HepG2 (cell line): ENCODE results near the gene LMAN2. TPM values are rescaled to one million over a fixed set of nuclear protein-coding genes. Genes with fewer than 3 reads are reported as not detected.
A peak's percentile ranks its signal among the peaks of the same experiment; 100 is the strongest.

Experiments used
- EEA1 ChIP-seq: sonication (generic); formaldehyde crosslinking; IDR thresholded peaks from 2 replicates; pipeline ENCODE4 v1.5.1; 2020; ENCODE audit warnings: mild to moderate bottlenecking, missing genetic modification reagents, borderline replicate concordance
- ELF1 ChIP-seq: sonication (generic); formaldehyde crosslinking; IDR thresholded peaks from 2 replicates; pipeline ENCODE4 v1.4.0; 2020; ENCODE audit warnings: missing genetic modification reagents
- GLI4 ChIP-seq: sonication (generic); formaldehyde crosslinking; IDR thresholded peaks from 2 replicates; pipeline ENCODE4 v1.5.1; 2020; ENCODE audit warnings: missing genetic modification reagents, mild to moderate bottlenecking, moderate library complexity, borderline replicate concordance
- HNRNPH1 ChIP-seq: fragments of 200-400 bp; formaldehyde crosslinking; optimal IDR thresholded peaks from 2 replicates; pipeline ENCODE3; 2017; ENCODE audit warnings: mild to moderate bottlenecking, low read depth, low read length
- HOXD1 ChIP-seq: sonication (generic); formaldehyde crosslinking; IDR thresholded peaks from 2 replicates; pipeline ENCODE4 v1.5.0; 2020; ENCODE audit warnings: missing genetic modification reagents
- JARID2 ChIP-seq: sonication (generic); formaldehyde crosslinking; IDR thresholded peaks from 2 replicates; pipeline ENCODE4 v1.8.1; 2023; ENCODE audit warnings: missing genetic modification reagents, inconsistent platforms; ENCODE audit not compliant: insufficient replicate concordance
- KMT2A ChIP-seq: sonication (generic); formaldehyde crosslinking; IDR thresholded peaks from 2 replicates; pipeline ENCODE4 v1.4.0; 2020; ENCODE audit warnings: missing genetic modification reagents
- MXD3 ChIP-seq: IDR thresholded peaks from 2 replicates; pipeline ENCODE4 v1.6.1; 2016; ENCODE audit warnings: mild to moderate bottlenecking, missing biosample characterization, missing genetic modification reagents
- NFIB ChIP-seq: sonication (generic); formaldehyde crosslinking; IDR thresholded peaks from 2 replicates; pipeline ENCODE4 v1.9.0; 2021; ENCODE audit warnings: missing genetic modification reagents, mild to moderate bottlenecking, borderline replicate concordance
- NR2C2 ChIP-seq: sonication (generic); formaldehyde crosslinking; IDR thresholded peaks from 2 replicates; pipeline ENCODE4 v1.4.0; 2020; ENCODE audit warnings: missing genetic modification reagents, mild to moderate bottlenecking, moderate library complexity, borderline replicate concordance
- NR2F1 ChIP-seq, 2 experiments: fragments of 450-650 bp in 1 of 2; formaldehyde crosslinking in 1 of 2; IDR thresholded peaks; 2 replicates each; pipeline versions ENCODE4 v1.5.0 to v1.6.1; 2016 to 2020; ENCODE audit warnings: mild to moderate bottlenecking in 1 of 2, missing compliant biosample characterization in 1 of 2, missing genetic modification reagents in 1 of 2, moderate library complexity in 1 of 2
- PAWR ChIP-seq: sonication (generic); formaldehyde crosslinking; IDR thresholded peaks from 2 replicates; pipeline ENCODE4 v1.4.0; 2020; ENCODE audit warnings: missing genetic modification reagents, mild to moderate bottlenecking, borderline replicate concordance
- POLR2AphosphoS5 ChIP-seq: IDR thresholded peaks from 2 replicates; pipeline ENCODE4 v1.6.1; 2012; ENCODE audit warnings: low read depth, low read length
- RORA ChIP-seq: sonication (generic); formaldehyde crosslinking; IDR thresholded peaks from 2 replicates; pipeline ENCODE4 v1.5.0; 2020; ENCODE audit warnings: mild to moderate bottlenecking, missing genetic modification reagents, moderate library complexity
- SIN3A ChIP-seq: IDR thresholded peaks from 2 replicates; pipeline ENCODE4 v1.6.1; 2011; ENCODE audit warnings: low read depth, mild to moderate bottlenecking, control low read depth, low read length, borderline replicate concordance
- SMARCC2 ChIP-seq: fragments of 450-650 bp; IDR thresholded peaks from 2 replicates; pipeline ENCODE4 v1.6.1; 2017; ENCODE audit warnings: antibody characterized with exemption, mild to moderate bottlenecking
- SP2 ChIP-seq: sonication (generic); formaldehyde crosslinking; IDR thresholded peaks from 2 replicates; pipeline ENCODE4 v1.5.1; 2020; ENCODE audit warnings: mild to moderate bottlenecking, missing genetic modification reagents
- TP53 ChIP-seq: sonication (generic); formaldehyde crosslinking; conservative IDR thresholded peaks from 2 replicates; pipeline ENCODE4 v1.4.0; 2020; ENCODE audit warnings: missing genetic modification reagents
- ZEB1 ChIP-seq: IDR thresholded peaks from 2 replicates; pipeline ENCODE4 v1.6.1; 2012; ENCODE audit warnings: mild to moderate bottlenecking, low read depth, inconsistent platforms; ENCODE audit not compliant: insufficient replicate concordance
- ZNF24 ChIP-seq: fragments of 450-650 bp; IDR thresholded peaks from 2 replicates; pipeline ENCODE4 v1.6.1; 2017; ENCODE audit warnings: antibody characterized with exemption, mild to moderate bottlenecking
- ZNF512B ChIP-seq: sonication (generic); formaldehyde crosslinking; IDR thresholded peaks from 2 replicates; pipeline ENCODE4 v1.5.1; 2020; ENCODE audit warnings: missing genetic modification reagents, mild to moderate bottlenecking, borderline replicate concordance
- polyA plus RNA-seq, 8 experiments: library from polyadenylated mRNA; depleted of rRNA in 3 of 8; stranded (reverse) in 7 of 8; unstranded in 1 of 8; fragments of >200 nt; fragmentation: Illumina TruSeq in 4 of 8; extraction: Trizol in 4 of 8; gene quantifications; 2 replicates each; pipeline versions ENCODE4 v1.2.1 to v1.2.3, GENCODE V29; 2011 to 2016; ENCODE audit warnings: low read depth in 4 of 8, missing spikeins in 1 of 8, mixed read lengths in 1 of 8; ENCODE audit not compliant: insufficient read depth in 1 of 8
- total RNA-seq, 5 experiments: library from RNA; depleted of rRNA; stranded (reverse); fragments of >200 nt; fragmentation: Illumina TruSeq; extraction: Trizol; gene quantifications; 2 replicates each; pipeline ENCODE4 v1.2.3, GENCODE V29; 2016; ENCODE audit warnings: low read depth in 1 of 5
- TF ChIP-seq, protein P1 (sequence below): sonication (generic); formaldehyde crosslinking; IDR thresholded peaks from 2 replicates; pipeline ENCODE4 v1.8.1; 2023; ENCODE audit warnings: missing genetic modification reagents, mild to moderate bottlenecking, borderline replicate concordance
- TF ChIP-seq, protein P2 (sequence below): sonication (generic); formaldehyde crosslinking; IDR thresholded peaks from 2 replicates; pipeline ENCODE4 v1.8.1; 2022; ENCODE audit warnings: low read depth, mild to moderate bottlenecking, missing genetic modification reagents

Gene LMAN2
- total and polyA plus RNA-seq, 2 of the 13 experiments (the other 11 are each of a cell fraction or from before 2014, with no cell fraction given), result 191 to 197 TPM

GRCh38 chr5:177378884-177379883 is 27.7 kb upstream of the LMAN2 start (continued):
- TF ChIP-seq ZNF512B (CRISPR knock-in tag) (no peak), HNRNPH1 (no peak), ZEB1 (no peak), POLR2AphosphoS5 (peak; percentile 98), SP2 (no peak), SIN3A (peak; percentile 42; the same call in 1 of the 2 replicates), NR2C2 (CRISPR knock-in tag) (0 out of 2 replicates have a peak, but pooled peaks have one; percentile 28), SMARCC2 (no peak), NR2F1 (CRISPR knock-in tag; IDR thresholded peaks at IDR 0.05) (peak; percentile 34 to 44; a peak in 2 of 4 replicates), KMT2A (CRISPR knock-in tag) (no peak), HOXD1 (CRISPR knock-in tag) (peak; percentile 38; the same call in 1 of the 2 replicates), JARID2 (no peak), EEA1 (CRISPR knock-in tag) (no peak; the same call in 1 of the 2 replicates), ELF1 (no peak), TP53 (no peak), PAWR (no peak), NFIB (no peak), GLI4 (CRISPR knock-in tag) (no peak), MXD3 (CRISPR knock-in tag) (peak; percentile 67; the same call in 1 of the 2 replicates), ZNF24 (no peak), RORA (no peak)
- TF ChIP-seq, protein P1, sequence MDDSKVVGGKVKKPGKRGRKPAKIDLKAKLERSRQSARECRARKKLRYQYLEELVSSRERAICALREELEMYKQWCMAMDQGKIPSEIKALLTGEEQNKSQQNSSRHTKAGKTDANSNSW (CRISPR knock-in tag), result no peak
- TF ChIP-seq, protein P2, sequence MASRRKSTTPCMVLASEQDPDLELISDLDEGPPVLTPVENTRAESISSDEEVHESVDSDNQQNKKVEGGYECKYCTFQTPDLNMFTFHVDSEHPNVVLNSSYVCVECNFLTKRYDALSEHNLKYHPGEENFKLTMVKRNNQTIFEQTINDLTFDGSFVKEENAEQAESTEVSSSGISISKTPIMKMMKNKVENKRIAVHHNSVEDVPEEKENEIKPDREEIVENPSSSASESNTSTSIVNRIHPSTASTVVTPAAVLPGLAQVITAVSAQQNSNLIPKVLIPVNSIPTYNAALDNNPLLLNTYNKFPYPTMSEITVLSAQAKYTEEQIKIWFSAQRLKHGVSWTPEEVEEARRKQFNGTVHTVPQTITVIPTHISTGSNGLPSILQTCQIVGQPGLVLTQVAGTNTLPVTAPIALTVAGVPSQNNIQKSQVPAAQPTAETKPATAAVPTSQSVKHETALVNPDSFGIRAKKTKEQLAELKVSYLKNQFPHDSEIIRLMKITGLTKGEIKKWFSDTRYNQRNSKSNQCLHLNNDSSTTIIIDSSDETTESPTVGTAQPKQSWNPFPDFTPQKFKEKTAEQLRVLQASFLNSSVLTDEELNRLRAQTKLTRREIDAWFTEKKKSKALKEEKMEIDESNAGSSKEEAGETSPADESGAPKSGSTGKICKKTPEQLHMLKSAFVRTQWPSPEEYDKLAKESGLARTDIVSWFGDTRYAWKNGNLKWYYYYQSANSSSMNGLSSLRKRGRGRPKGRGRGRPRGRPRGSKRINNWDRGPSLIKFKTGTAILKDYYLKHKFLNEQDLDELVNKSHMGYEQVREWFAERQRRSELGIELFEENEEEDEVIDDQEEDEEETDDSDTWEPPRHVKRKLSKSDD (CRISPR knock-in tag), result peak; percentile 54; the same call in 1 of the 2 replicates
